GM21786 (cell line): ENCODE measurements around the gene MPP2.
"Not testable (repeated sequence)": the region's sequence is repeated elsewhere in the genome, so short reads cannot be mapped to it uniquely, and the experiment has no call there.

ENCODE experiments used
- ATAC-seq: cut with Tn5 transposase; IDR thresholded peaks from one replicate; pipeline ENCODE4 v1.9.1; 2021; ENCODE audit not compliant: unreplicated experiment

MPP2 gene

DNA sequence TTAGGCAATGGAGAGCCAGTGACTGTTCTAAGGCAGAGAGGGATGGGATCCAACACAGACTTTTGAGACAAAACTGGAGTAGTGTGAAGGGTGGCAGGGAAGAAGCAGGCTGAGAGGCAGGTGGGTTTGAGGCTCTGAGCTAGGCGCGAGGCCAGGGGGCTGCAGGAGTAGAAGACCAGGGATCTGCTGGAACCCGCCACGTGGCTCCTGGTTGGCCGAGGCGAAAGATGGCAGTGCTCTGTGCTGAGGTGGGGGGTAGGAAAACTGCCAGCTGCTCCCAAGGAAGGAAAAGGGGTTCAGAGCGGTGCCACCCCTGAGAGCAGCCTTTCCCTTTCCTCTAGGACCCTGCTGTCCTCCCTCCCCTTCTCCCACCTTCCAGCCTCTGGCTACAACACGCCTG, 54.8 kb downstream of the MPP2 start:
- ATAC-seq, result no peak

GRCh38 chr17:43849116-43849515, 58.2 kb downstream of the MPP2 start:
- ATAC-seq, result no peak

DNA sequence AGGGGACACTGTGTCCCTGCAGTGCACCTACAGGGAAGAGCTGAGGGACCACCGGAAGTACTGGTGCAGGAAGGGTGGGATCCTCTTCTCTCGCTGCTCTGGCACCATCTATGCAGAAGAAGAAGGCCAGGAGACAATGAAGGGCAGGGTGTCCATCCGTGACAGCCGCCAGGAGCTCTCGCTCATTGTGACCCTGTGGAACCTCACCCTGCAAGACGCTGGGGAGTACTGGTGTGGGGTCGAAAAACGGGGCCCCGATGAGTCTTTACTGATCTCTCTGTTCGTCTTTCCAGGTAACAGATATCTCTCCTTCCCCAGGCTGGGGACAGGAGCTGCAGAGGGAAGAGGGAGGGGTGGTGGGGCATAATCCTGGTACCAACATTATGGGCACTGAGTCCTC, 58.7 kb downstream of the MPP2 start:
- ATAC-seq, result no peak

DNA sequence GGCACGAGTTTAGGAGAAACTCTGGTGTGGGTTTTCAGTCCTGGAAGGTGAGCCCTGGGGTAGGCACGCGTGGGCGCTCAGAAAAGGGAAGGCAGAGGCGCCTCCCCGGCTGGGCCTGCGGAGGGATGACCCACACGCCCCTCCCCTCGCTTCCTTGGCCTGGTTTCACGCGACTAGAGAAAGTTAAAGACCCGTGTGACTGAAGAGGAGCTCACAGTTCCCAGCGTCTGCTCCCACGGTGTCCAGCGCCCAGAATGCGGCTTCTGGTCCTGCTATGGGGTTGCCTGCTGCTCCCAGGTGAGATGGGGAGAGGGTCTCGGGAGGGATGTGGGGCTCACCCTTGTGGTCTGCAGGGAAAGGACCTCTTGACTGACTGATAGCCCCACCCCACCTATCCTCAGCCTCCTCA, 60.4 kb downstream of the MPP2 start, which contains the start of gene CD300LG:
TSS of gene CD300LG (plus strand) at position 214 of the 409 bp plus-strand sequence. CDS start at position 255, 41 bp downstream.
- ATAC-seq, result no peak

GRCh38 chr17:43846221-43846712, 61.1 kb downstream of the MPP2 start:
- ATAC-seq, result no peak

DNA sequence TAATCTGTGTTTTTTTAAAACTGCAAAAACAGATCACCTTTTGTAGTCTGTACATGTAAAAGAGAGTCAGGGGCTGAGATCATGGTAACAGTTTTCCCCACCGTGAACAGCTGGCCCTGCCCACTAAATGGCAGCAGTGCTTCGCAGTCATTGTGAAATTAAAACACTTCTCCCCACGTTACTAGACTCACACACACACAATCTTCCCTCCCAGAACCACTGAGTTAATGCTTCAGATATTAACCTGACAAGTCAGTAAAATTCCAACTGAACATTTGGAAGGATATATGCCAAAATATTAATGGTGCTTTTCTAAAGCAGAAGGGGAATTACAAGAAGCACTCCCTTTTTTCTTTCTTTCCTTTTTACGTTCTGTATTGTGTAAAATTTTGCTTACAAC, 61.6 kb downstream of the MPP2 start:
- no peak for ATAC-seq

GRCh38 chr17:43844241-43844640, 63.1 kb downstream of the MPP2 start:
- ATAC-seq, result no peak

GRCh38 chr17:43842975-43843325, 64.4 kb downstream of the MPP2 start:
- ATAC-seq, result no peak

GRCh38 chr17:43842091-43842974, 65.0 kb downstream of the MPP2 start:
- ATAC-seq, result not testable (repeated sequence)

DNA sequence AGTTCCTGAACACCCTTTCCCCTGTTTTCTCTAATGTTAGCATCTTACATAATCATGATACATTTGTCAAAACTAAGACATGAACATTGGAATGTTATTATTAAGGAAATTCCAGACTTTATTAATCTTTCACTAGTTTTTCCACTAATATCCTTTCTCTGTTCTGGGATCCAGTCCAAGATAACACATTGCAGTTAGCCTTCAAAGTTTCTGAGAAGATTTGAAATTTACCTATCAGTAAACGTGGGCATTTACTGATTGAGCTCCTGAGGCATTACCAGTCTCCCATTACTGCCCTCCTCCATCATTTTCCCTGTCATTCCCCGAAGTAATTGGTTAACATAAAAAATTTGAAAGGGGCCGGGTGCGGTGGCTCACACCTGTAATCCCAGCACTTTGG, 66.1 kb downstream of the MPP2 start:
- no peak for ATAC-seq

GRCh38 chr17:43840814-43841213, 66.5 kb downstream of the MPP2 start:
- no peak for ATAC-seq

- ATAC-seq, result no peak
These were observed 67.6 kb downstream of the MPP2 start for GRCh38 chr17:43839670-43840108.

- no peak for ATAC-seq
These were observed 73.2 kb downstream of the MPP2 start for GRCh38 chr17:43834106-43834505.

- ATAC-seq, result no peak
These were observed 74.1 kb downstream of the MPP2 start, which contains the start of gene MPP3 for GRCh38 chr17:43832976-43833829. MPP3 (minus strand) TSS chr17:43833146; CDS start chr17:43831906, 1,240 bp downstream.

DNA sequence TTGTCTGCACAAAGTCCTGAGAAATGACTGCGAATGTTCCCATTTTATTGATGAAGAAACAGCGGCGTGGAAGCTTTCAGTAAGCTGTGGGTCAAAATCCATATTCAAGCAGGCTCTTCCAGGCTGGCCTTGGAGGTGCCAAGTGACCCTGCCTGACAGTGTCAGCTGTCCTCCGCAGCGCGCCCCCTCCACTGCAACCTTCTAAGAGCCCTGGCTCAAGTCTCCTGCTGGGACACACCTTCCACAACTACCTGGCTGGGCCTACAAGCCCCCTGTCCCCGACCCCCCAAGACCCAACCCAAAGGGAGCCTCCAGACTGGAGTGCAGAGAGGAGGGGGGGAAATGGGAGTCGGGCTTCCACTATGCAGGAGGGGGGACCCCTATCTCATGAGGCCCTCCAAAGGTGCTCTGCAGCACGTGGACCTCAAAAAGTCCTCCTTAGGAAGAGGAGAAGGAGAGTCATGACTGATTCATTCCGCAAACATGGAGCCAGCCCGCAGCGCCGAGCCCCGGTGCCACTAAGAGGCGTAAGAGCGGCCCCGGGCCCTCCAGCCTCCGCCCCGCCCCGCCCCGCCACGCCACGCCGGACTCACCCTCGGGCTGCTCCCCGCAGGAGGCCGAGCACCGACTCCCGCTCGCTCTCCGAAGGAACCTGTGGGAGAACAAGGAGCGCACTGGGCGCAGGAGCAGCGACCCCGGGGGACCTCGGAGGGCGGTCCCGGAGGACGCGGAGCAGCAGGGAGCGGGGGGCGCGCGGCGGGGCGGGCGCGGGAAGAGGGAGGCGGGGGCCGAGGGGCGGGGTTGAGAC, 75.0 kb downstream of the MPP2 start:
- ATAC-seq, result no peak

GRCh38 chr17:43831633-43832032, 75.7 kb downstream of the MPP2 start:
- ATAC-seq, result no peak

- ATAC-seq, result no peak
These were observed 76.7 kb downstream of the MPP2 start for GRCh38 chr17:43830510-43831140.

- ATAC-seq, result no peak
These were observed 77.6 kb downstream of the MPP2 start for GRCh38 chr17:43829738-43830137.

DNA sequence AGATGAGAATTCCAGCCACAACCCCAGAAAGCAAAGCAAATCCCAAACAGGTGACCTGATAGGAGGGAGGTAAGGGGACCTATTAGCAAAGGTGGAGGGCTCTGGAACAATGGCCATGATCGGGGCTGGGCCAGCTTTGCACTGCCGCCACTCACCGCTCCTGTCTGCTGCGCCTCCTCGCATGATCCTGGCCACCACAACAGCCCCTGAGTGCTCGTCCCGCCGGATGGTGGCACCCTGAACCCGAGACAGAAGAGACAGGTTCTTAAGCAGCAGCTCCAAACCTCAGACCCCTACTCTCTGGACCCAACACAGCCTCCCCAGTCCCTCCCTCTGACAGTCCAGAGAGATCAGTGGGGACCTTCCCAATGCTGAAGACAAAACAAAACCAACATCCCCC, 79.7 kb downstream of the MPP2 start:
- no peak for ATAC-seq

DNA sequence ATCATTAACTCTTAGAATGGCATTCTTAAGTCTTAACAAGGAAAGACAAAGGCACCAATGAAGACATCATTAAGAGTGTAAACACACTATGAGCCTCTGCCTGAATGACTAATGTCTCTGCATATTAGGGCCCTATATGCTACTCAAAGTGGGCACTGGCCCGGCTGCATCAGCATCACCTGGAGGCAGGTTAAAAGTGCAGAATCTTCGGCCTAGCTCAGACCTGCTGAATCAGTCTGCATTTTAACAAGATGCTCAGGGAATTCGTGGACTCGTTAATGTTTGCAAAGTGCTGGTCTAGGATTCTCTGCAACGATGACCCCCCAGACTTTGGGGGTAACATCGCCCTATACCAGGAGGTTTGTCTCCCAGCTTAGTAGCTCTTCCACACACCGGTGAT, 81.1 kb downstream of the MPP2 start:
- no peak for ATAC-seq
